Neuronal stem cell (in vitro differentiated cells): ENCODE measurements around the gene SLC22A14. TPM values are rescaled to one million over a fixed set of nuclear protein-coding genes. Genes with fewer than 3 reads are reported as not detected.

Experiments used
- DNase-seq: peaks from one replicate; pipeline ENCODE4 v3.0.0-alpha.2; 2013; ENCODE audit warnings: low spot score
- H2AFZ ChIP-seq: one replicate; pipeline ENCODE4 v1.6.1; 2013; ENCODE audit warnings: mild to moderate bottlenecking, low read length, inconsistent platforms
- H2AK5ac ChIP-seq: 2 replicates; pipeline ENCODE4 v1.6.1; 2013; ENCODE audit warnings: low read depth, mild to moderate bottlenecking, inconsistent platforms, low read length, moderate library complexity, mixed read lengths
- H2BK120ac ChIP-seq: 2 replicates; pipeline ENCODE4 v1.6.1; 2013; ENCODE audit warnings: low read depth, mild to moderate bottlenecking, inconsistent platforms, low read length, moderate library complexity, mixed read lengths
- H2BK12ac ChIP-seq: one replicate; pipeline ENCODE4 v1.6.1; 2013; ENCODE audit warnings: low read length, inconsistent platforms
- H2BK15ac ChIP-seq: 2 replicates; pipeline ENCODE4 v1.6.1; 2013; ENCODE audit warnings: mild to moderate bottlenecking, low read length, inconsistent platforms, mixed read lengths
- H2BK5ac ChIP-seq: one replicate; pipeline ENCODE4 v1.6.1; 2013; ENCODE audit warnings: inconsistent platforms, mild to moderate bottlenecking, low read length, moderate library complexity
- H3K14ac ChIP-seq: one replicate; pipeline ENCODE4 v1.6.1; 2013; ENCODE audit warnings: low read length, inconsistent platforms
- H3K18ac ChIP-seq: 2 replicates; pipeline ENCODE4 v1.6.1; 2013; ENCODE audit warnings: low read length, inconsistent platforms
- H3K23ac ChIP-seq: 2 replicates; pipeline ENCODE4 v1.6.1; 2013; ENCODE audit warnings: low read depth, mild to moderate bottlenecking, mixed read lengths, low read length, inconsistent platforms; ENCODE audit not compliant: poor library complexity
- H3K27ac ChIP-seq: replicated peaks from 3 replicates; pipeline ENCODE4 v1.5.1; 2013; ENCODE audit warnings: low read length, inconsistent platforms
- H3K27me3 ChIP-seq, 3 experiments: 2 replicates each; pipeline ENCODE4 v1.6.1; 2013; ENCODE audit warnings: low read length in 3 of 3, mild to moderate bottlenecking in 2 of 3, inconsistent platforms in 1 of 3, low read depth in 1 of 3, mixed read lengths in 1 of 3, moderate library complexity in 1 of 3; ENCODE audit not compliant: control insufficient read depth in 3 of 3, insufficient read depth in 3 of 3
- H3K36me3 ChIP-seq, 2 donors: replicated peaks in 1 of 2; 2 replicates each; pipeline ENCODE4 v1.6.1; 2013; ENCODE audit warnings: low read length in 2 of 2; ENCODE audit not compliant: control insufficient read depth in 2 of 2, insufficient read depth in 2 of 2
- H3K4ac ChIP-seq: 2 replicates; pipeline ENCODE4 v1.6.1; 2013; ENCODE audit warnings: inconsistent platforms, mild to moderate bottlenecking, low read length, moderate library complexity
- H3K4me1 ChIP-seq, 2 donors: 1 replicate in 1 of 2; 2 replicates in 1 of 2; pipeline ENCODE4 v1.6.1; 2013; ENCODE audit warnings: low read length in 2 of 2, low read depth in 1 of 2; ENCODE audit not compliant: control insufficient read depth in 2 of 2, insufficient read depth in 1 of 2
- H3K4me2 ChIP-seq: one replicate; pipeline ENCODE4 v1.6.1; 2013; ENCODE audit warnings: mild to moderate bottlenecking, low read length, inconsistent platforms; ENCODE audit not compliant: insufficient read depth, poor library complexity, severe bottlenecking
- H3K4me3 ChIP-seq, 2 donors: 2 replicates each; pipeline ENCODE4 v1.5.1; 2013; ENCODE audit warnings: low read length in 2 of 2, mild to moderate bottlenecking in 2 of 2, inconsistent platforms in 1 of 2, moderate library complexity in 1 of 2
- H3K79me1 ChIP-seq: one replicate; pipeline ENCODE4 v1.6.1; 2013; ENCODE audit warnings: low read depth, mild to moderate bottlenecking, inconsistent platforms, low read length, moderate library complexity
- H3K9ac ChIP-seq: one replicate; pipeline ENCODE4 v1.6.1; 2013; ENCODE audit warnings: mild to moderate bottlenecking, low read depth, low read length, inconsistent platforms; ENCODE audit not compliant: poor library complexity
- H3K9me3 ChIP-seq, 2 donors: replicated peaks in 1 of 2; 2 replicates each; pipeline versions ENCODE3 to v1.6.1; 2013; ENCODE audit warnings: low read length in 2 of 2, mild to moderate bottlenecking in 2 of 2, inconsistent platforms in 1 of 2, low read depth in 1 of 2, mixed read lengths in 1 of 2, moderate library complexity in 1 of 2; ENCODE audit not compliant: control insufficient read depth in 2 of 2, insufficient read depth in 1 of 2
- H4K8ac ChIP-seq: one replicate; pipeline ENCODE4 v1.6.1; 2013; ENCODE audit warnings: low read depth, mild to moderate bottlenecking, inconsistent platforms, low read length, moderate library complexity
- H4K91ac ChIP-seq: one replicate; pipeline ENCODE4 v1.6.1; 2013; ENCODE audit warnings: low read length, low read depth, mild to moderate bottlenecking, inconsistent platforms; ENCODE audit not compliant: poor library complexity
- WGBS, 2 donors: extraction: QIAGEN DNeasy Blood & Tissue Kit; methylation state at CpG; one replicate each; pipeline ENCODE4 v1.1.7; 2013; ENCODE audit warnings: missing lambda C conversion rate in 2 of 2, mixed read lengths in 1 of 2; ENCODE audit not compliant: insufficient read length in 2 of 2, insufficient replicate concordance in 1 of 2; ENCODE audit errors: extremely low coverage in 2 of 2; 5-methylcytosine and 5-hydroxymethylcytosine counted together
- small RNA-seq: library from polyadenylated mRNA; stranded (forward); fragments of <200 nt; extraction: miRNeasy Mini kit (QIAGEN cat#:217004); gene quantifications from one replicate; pipeline ENCODE3, GENCODE V24; 2013; ENCODE audit not compliant: insufficient read depth

Gene SLC22A14

DNA sequence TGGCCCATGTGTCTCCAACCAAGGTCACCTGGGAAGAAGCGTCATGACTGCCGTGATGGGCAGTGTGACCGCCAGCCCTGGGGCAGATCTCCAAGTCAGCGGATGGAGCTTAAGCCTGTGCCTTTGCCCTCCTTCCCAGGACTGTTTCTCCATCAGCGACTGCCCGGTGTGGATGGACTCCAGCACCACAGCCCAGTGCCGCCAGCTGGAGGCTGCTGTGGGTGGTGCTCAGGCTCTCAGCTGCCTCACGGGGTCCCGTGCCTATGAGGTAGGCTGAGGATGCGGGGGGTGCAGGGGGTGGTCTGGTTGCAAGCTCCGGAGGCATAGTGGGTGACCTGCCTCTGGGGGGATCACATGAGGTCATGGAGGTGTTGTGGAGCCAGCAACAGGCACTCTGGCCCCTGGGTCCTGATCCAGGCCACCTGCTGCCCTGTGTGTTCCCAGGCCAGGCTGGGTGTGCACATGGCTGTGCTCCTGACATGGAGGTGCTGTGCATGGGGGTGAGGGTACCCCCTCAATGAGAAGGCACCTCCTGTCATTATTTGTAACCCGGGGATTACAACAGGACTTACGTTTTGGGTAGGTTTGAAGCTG is 83.5 kb downstream of the SLC22A14 start:
- Histone ChIP-seq H4K8ac (no peak overlapping the region), H2AK5ac (no peak overlapping the region), H3K79me1 (no peaks in the 10 kb centered on the region), H2BK120ac (no peak overlapping the region), H3K14ac (no peak overlapping the region), H3K27ac (no peak overlapping the region), H2BK5ac (no peak overlapping the region), H3K23ac (peak overlapping the region; percentile 25), H3K36me3 (peaks cover 13 to 73% of the 10 kb centered on the region in 2 donors), H4K91ac (no peak overlapping the region), H3K4me1 (no peaks in the 10 kb centered on the region), H3K9ac (no peak overlapping the region), H3K27me3 (no peaks in the 10 kb centered on the region), H3K18ac (no peak overlapping the region), H3K9me3 (peaks cover 0 to 8% of the 10 kb centered on the region in 2 donors), H2BK15ac (no peak overlapping the region), H2BK12ac (no peak overlapping the region), H2AFZ (no peak overlapping the region), H3K4ac (no peak overlapping the region), H3K4me2 (no peak overlapping the region), H3K4me3 (peak overlapping the region in 1 of 2 donors; percentile 34)
- no peak for DNase-seq
- no CpG with 5 or more reads among the region's 13 CpGs for WGBS, 2 donors

DNA sequence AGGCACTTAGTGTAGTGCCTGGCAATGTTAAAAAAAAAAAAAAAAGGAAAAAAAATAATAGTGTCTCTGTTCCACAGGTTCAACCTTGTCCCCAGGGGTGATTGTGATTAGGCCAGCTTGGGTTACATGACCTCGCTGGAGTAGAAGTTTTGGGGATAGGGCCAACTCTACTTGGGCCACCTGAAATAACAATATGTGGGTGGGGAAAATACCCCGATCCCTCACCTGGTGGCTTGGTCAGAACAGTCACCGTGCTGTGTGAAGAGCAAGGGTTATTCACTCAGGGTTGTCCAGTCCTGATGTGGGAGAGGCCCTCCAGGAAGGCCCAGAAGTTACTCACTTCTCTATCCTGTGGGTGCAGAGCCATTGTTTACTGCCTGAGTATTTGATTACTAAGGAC is 84.0 kb downstream of the SLC22A14 start:
- Histone ChIP-seq H3K4me1 (no peaks in the 10 kb centered on the region), H3K4me2 (no peak overlapping the region), H2BK120ac (no peak overlapping the region), H3K27me3 (no peaks in the 10 kb centered on the region), H3K4ac (no peak overlapping the region), H2BK15ac (no peak overlapping the region), H3K4me3 (no peak overlapping the region), H3K18ac (no peak overlapping the region), H3K36me3 (peaks cover 13 to 76% of the 10 kb centered on the region in 2 donors), H3K23ac (no peak overlapping the region), H2AFZ (no peak overlapping the region), H3K79me1 (no peaks in the 10 kb centered on the region), H3K9ac (no peak overlapping the region), H2BK5ac (no peak overlapping the region), H3K27ac (no peak overlapping the region), H3K9me3 (peaks cover 0 to 8% of the 10 kb centered on the region in 2 donors), H3K14ac (no peak overlapping the region), H2BK12ac (no peak overlapping the region), H4K91ac (no peak overlapping the region), H2AK5ac (no peak overlapping the region), H4K8ac (no peak overlapping the region)
- DNase-seq, result no peak
- no CpG with 5 or more reads among the region's 3 CpGs for WGBS, 2 donors

DNA sequence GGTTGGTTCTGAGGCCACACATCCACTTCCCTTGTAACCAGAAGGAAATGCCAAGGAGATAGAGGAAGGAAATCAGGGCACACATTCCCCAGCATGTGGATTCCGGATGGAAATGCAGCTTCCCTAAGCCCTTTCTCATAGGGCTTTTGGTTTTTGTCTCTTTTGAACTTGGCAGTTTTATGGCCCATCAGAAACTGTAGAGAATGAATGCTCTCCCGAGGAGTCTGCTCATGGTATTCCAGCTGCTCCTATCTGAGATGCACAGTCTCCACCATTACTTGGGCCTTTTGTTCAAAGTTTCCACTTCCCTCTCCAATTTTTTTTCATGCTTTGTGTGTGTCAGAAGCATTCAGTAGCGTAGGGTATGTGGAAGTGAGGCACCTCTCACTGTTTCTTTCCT is 85.7 kb downstream of the SLC22A14 start:
- H3K23ac ChIP-seq, result no peak overlapping the region
- H3K9ac ChIP-seq, result no peak overlapping the region
- no peak overlapping the region for H3K4me2 ChIP-seq
- no peak overlapping the region for H2AK5ac ChIP-seq
- H3K9me3 ChIP-seq, result peaks cover 0 to 8% of the 10 kb centered on the region in 2 donors
- H2BK120ac ChIP-seq, result no peak overlapping the region
- no peaks in the 10 kb centered on the region for H3K27me3 ChIP-seq
- no peak overlapping the region for H3K18ac ChIP-seq
- no peak overlapping the region for H4K8ac ChIP-seq
- H4K91ac ChIP-seq, result no peak overlapping the region
- H2BK5ac ChIP-seq, result no peak overlapping the region
- no peaks in the 10 kb centered on the region for H3K4me1 ChIP-seq
- H3K14ac ChIP-seq, result no peak overlapping the region
- H3K79me1 ChIP-seq, result no peaks in the 10 kb centered on the region
- DNase-seq, result no peak
- no peak overlapping the region for H2BK12ac ChIP-seq
- no peak overlapping the region for H3K27ac ChIP-seq
- peaks cover 21 to 87% of the 10 kb centered on the region in 2 donors for H3K36me3 ChIP-seq
- H2AFZ ChIP-seq, result no peak overlapping the region
- no peak overlapping the region for H3K4ac ChIP-seq
- no peak overlapping the region for H3K4me3 ChIP-seq
- WGBS, 2 donors, result no CpG with 5 or more reads among the region's 3 CpGs
- no peak overlapping the region for H2BK15ac ChIP-seq

Small RNA genes lying within 50 kb of the gene (small RNA-seq; reads per million reads assigned to genes)
- gene RNU6-235P, result not detected
